ENCODE measurements around the gene NCMAP. TPM values are rescaled to one million over a fixed set of nuclear protein-coding genes. Genes with fewer than 3 reads are reported as not detected.
A peak's percentile ranks its signal among the peaks of the same experiment; 100 is the strongest.

The NCMAP gene
- total RNA-seq, 1 donor from 2014 or later, result 0.25 TPM

- DNase-seq (ENCODE audit: extremely low spot score in 2 of 2), result no peak
- H3K4me3 ChIP-seq, result no peak overlapping the region
- intact Hi-C loops (cut with DNase I), result no loop called here
- no peaks in the 10 kb centered on the region for H3K4me1 ChIP-seq
- no peak overlapping the region for H3K27ac ChIP-seq
- H3K36me3 ChIP-seq, result no peaks in the 10 kb centered on the region
- TF ChIP-seq POLR2AphosphoS5 (IDR thresholded peaks at IDR 0.05; ENCODE audit: insufficient read depth in 1 of 2, low read depth in 1 of 2) (no peak), CTCF (IDR thresholded peaks at IDR 0.05) (no peak), POLR2A (IDR thresholded peaks at IDR 0.05) (no peak)
- no peaks in the 10 kb centered on the region for H3K9me3 ChIP-seq
- no peaks in the 10 kb centered on the region for H3K27me3 ChIP-seq
Measured at GRCh38 chr1:24605534-24606295, 49.8 kb downstream of the NCMAP start.

GRCh38 chr1:24606296-24606605 lies 50.4 kb downstream of the NCMAP start:
- no peaks in the 10 kb centered on the region for H3K36me3 ChIP-seq
- no peaks in the 10 kb centered on the region for H3K4me1 ChIP-seq
- no peak overlapping the region for H3K4me3 ChIP-seq
- no peaks in the 10 kb centered on the region for H3K27me3 ChIP-seq
- DNase-seq (ENCODE audit: extremely low spot score in 2 of 2), result no peak
- no peak for TF ChIP-seq CTCF (IDR thresholded peaks at IDR 0.05)
- no peak for TF ChIP-seq POLR2A (IDR thresholded peaks at IDR 0.05)
- no peak for TF ChIP-seq POLR2AphosphoS5 (IDR thresholded peaks at IDR 0.05; ENCODE audit: insufficient read depth in 1 of 2, low read depth in 1 of 2)
- H3K9me3 ChIP-seq, result no peaks in the 10 kb centered on the region
- H3K27ac ChIP-seq, result no peak overlapping the region
- intact Hi-C loops (cut with DNase I), result no loop called here

GRCh38 chr1:24606621-24607020 lies 50.7 kb downstream of the NCMAP start:
- Histone ChIP-seq H3K27me3 (no peaks in the 10 kb centered on the region), H3K27ac (no peak overlapping the region), H3K4me3 (no peak overlapping the region), H3K4me1 (no peaks in the 10 kb centered on the region), H3K36me3 (no peaks in the 10 kb centered on the region), H3K9me3 (no peaks in the 10 kb centered on the region)
- intact Hi-C loops (cut with DNase I), result no loop called here
- no peak for DNase-seq (ENCODE audit: extremely low spot score in 2 of 2)
- TF ChIP-seq CTCF (IDR thresholded peaks at IDR 0.05), result no peak
- no peak for TF ChIP-seq POLR2A (IDR thresholded peaks at IDR 0.05)
- no peak for TF ChIP-seq POLR2AphosphoS5 (IDR thresholded peaks at IDR 0.05; ENCODE audit: insufficient read depth in 1 of 2, low read depth in 1 of 2)

GRCh38 chr1:24609949-24610517 lies 54.1 kb downstream of the NCMAP start:
- no peaks in the 10 kb centered on the region for H3K4me1 ChIP-seq
- H3K4me3 ChIP-seq, result no peak overlapping the region
- intact Hi-C loops (cut with DNase I), result no loop called here
- H3K36me3 ChIP-seq, result no peaks in the 10 kb centered on the region
- no peaks in the 10 kb centered on the region for H3K9me3 ChIP-seq
- no peak overlapping the region for H3K27ac ChIP-seq
- TF ChIP-seq POLR2AphosphoS5 (IDR thresholded peaks at IDR 0.05; ENCODE audit: insufficient read depth in 1 of 2, low read depth in 1 of 2) (no peak), POLR2A (IDR thresholded peaks at IDR 0.05) (no peak), CTCF (IDR thresholded peaks at IDR 0.05) (no peak)
- DNase-seq (ENCODE audit: extremely low spot score in 2 of 2), result no peak
- H3K27me3 ChIP-seq, result no peaks in the 10 kb centered on the region

- intact Hi-C loops (cut with DNase I), result no loop called here
- H3K27ac ChIP-seq, result no peak overlapping the region
Measured at GRCh38 chr1:24619376-24619775, 63.5 kb downstream of the NCMAP start.

More at GRCh38 chr1:24619376-24619775, 63.5 kb downstream of the NCMAP start:
- H3K4me1 ChIP-seq, result no peaks in the 10 kb centered on the region
- H3K36me3 ChIP-seq, result no peaks in the 10 kb centered on the region
- H3K9me3 ChIP-seq, result no peaks in the 10 kb centered on the region
- no peaks in the 10 kb centered on the region for H3K27me3 ChIP-seq
- TF ChIP-seq POLR2AphosphoS5 (IDR thresholded peaks at IDR 0.05; ENCODE audit: insufficient read depth in 1 of 2, low read depth in 1 of 2) (no peak), CTCF (IDR thresholded peaks at IDR 0.05) (no peak), POLR2A (IDR thresholded peaks at IDR 0.05) (no peak)
- DNase-seq (ENCODE audit: extremely low spot score in 2 of 2), result peak in 1 of 2 donors; percentile 69
- no peak overlapping the region for H3K4me3 ChIP-seq

Data from vagina (tissue), 2 donors.